HG03159 (cell line): ENCODE data around the gene BCAS1.
"Not testable (repeated sequence)": the region's sequence is repeated elsewhere in the genome, so short reads cannot be mapped to it uniquely, and the experiment has no call there.

ENCODE experiments used
- ATAC-seq: cut with Tn5 transposase; IDR thresholded peaks from one replicate; pipeline ENCODE4 v1.9.1; 2021; ENCODE audit warnings: mild to moderate bottlenecking, moderate library complexity; ENCODE audit not compliant: unreplicated experiment

Gene BCAS1

DNA sequence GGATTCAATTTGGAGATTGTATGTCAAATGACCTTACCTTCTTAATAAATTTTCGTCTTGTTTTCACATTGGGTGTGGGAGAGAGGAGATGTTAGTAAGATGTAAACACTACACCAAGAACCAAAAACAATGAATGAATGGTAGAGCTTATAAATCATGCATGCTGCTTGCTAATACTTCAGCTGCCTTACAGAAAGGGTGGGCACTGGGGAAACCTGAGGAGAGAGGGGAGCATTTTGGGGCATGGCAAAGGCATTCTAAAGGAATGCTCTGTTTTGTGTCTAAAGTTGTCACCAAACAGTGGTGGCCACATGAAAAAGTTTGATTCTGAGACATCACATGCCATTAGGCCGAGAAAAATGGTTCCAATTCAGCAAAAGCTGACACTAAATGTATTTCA is 80.4 kb downstream of the BCAS1 start:
- ATAC-seq = no peak

DNA sequence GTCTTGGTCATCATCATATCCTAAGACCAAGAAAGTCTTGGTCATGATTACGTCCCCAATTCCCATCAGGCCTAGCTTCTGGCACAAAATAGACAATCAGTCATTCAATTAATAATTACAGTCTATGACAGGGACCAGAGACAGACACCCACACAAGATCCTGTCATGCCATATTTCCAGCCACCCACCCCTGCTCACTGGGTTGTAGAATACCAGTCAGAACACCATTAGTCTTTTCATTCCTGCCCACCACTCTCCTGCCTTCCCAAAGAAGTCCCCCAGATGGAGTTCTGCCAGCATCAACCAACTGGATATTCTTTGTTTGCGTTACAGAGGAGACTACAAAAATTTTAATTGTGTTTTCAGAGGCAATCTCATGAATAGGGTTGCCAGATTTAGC is 81.0 kb downstream of the BCAS1 start:
- no peak for ATAC-seq

DNA sequence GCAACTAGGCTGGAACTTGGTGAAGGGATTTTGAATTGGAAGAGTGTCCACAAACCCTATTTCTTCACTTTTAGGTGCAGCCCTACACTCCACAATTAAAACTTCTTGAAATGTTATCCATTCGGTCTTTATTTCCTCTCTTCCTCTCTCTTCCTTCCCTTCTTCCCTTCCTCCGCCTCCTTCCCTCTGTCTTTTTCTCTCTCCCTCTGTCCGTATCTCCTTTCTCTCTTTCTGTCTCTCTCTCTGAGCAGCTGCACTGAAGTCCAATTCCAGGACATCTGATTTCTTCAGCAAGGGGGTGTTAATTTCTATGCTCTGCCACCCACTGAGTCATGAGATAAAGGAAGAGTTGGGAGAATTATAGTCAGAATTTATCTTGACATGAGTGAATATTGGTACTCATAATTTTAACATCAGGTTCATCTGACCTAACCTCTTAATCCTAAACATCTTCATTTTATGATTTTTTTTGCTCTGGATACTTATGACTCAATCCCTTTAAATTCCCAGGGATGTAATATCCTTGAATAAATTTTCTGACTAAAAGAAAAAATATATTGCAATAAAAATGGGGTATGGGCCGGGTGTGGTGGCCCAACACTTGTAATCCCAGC is 84.2 kb downstream of the BCAS1 start:
- no peak for ATAC-seq

DNA sequence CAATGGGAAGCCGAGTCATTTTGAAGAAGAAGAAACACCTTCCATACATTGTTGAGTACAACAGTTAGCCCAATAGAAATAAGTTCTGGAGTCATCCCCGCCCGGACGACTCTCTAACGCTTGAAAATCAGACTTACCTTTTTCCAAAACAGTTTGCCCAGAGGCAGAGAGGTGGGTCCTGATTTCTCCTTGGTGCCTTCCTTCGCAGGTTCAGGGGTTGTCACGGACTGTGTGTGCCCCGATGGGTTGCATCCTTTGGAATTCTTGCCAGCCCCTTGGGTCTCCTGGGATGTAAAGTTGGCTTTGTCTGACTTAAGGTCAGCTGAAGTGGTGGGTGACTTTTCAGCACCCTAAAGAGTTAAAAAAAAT is 85.3 kb downstream of the BCAS1 start:
- no peak for ATAC-seq

DNA sequence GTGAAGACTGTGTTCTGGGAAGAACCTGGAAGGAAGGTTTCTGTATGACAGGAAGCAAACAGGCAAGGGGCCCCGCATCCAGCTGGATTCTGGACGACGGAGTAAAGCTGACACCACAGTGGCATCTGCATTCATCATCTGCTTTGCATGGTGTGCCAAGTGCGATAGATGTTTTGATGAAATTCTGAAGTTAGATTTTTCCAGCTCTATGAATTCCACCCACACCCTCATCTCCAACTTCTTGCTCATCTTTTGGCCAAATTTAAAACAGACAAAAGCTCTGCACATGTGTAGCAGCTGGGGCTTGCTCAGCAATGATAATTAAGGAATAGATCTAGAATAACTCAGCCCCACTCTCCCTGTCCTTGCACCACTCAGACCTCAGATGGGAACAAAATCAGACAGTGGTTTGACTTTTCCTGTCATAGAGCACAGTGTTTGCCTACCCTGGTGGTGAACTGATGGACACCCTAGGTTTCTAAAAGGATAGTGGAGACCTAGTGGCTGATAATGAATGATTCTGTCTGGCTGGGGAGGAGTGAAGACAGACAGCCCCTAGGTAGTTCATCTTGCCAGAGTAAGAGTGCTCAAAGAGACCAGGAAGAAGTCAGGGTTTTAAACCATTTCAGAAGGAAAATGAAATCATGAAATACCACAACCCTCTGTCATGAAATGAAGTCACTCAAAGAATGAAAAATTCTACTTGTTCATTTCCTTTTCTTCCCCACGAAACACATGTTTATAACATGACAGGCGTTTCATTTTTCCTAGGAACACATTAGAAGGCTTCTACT is 85.8 kb downstream of the BCAS1 start:
- no peak for ATAC-seq

DNA sequence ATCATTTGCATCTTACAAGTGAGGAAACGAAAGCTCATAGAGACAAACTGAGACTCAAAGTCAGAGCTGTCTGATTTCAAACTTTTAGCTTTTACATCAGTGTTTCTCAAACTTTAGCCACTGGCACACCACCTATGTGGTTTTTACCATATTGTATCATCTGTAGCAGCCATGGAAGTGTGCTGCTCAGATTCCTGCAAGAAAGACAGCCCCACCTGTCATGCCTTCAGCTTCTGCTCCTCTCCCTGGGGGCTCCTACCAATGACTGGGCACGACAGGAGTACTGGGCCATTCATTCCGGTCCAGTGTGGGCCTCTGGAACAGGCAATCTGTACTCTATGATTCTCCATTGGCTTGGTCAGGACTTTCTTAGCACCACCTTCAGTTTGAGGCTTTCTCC is 87.0 kb downstream of the BCAS1 start:
- ATAC-seq = no peak

DNA sequence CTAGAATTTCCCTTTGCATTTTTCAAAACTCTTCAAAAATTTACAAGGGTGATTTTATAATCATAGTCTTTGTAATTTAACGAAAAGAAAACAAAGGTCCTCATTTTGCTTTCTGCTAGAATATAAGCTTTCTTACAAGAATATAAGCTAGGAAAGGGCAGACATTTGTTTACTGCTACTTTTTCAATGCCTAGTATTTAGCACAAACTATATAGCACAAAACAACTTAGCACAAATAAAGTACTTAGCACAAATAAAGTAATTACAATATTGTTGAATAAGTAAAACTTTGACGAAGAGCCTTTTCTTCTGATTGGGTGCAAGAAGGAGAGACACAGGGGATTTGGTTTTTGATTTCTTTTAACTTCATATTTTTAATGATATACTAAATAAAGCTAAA is 87.8 kb downstream of the BCAS1 start:
- ATAC-seq = no peak

DNA sequence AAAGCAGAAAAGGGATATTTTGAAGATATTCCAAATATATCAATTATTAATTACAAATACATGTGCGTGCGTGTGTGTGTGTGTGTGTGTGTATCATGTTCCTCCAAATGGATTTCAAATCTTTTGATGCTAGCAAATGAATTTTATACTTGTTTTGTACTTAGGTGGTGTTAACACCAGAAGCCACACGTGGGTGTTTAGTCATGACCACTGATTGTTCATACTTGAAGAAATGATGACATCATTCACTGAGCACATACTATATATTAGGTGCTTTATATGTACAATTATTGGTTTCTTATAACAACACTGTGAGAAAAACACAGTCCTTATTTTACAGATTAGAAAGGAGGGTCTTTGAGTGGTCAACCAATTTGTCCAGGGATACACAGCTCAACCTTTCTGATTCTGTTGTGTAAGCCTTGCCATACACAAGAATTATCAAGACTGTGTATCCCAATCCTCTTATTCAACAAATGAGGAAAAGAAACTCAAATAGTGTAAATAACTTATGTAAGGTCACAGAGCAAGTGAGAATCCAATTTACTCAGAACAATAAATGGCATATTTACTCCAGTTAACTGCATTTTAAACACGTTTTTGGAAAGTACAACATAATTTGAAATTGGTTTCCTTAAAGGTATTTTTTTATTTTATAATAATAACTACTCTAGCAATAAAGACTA is 88.5 kb downstream of the BCAS1 start:
- ATAC-seq = no peak

DNA sequence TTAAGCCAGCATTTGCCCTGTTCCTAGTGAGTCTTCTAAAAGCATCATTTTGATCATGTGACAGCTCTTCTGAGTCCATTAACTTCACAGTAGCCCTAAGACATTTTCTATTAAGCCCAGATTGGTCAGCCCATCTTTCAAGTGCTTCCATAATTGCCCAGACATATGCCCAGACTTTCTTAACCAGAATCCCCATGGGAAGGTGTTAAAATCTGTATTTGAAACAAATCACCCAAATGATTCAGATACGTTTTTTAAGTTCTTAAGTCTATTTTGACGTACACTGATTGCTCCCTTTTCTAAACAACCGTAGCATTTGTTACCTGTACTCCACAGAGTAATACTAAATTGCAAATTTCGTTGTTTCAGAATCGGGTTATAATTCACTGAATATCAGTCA is 89.3 kb downstream of the BCAS1 start:
- ATAC-seq = no peak

DNA sequence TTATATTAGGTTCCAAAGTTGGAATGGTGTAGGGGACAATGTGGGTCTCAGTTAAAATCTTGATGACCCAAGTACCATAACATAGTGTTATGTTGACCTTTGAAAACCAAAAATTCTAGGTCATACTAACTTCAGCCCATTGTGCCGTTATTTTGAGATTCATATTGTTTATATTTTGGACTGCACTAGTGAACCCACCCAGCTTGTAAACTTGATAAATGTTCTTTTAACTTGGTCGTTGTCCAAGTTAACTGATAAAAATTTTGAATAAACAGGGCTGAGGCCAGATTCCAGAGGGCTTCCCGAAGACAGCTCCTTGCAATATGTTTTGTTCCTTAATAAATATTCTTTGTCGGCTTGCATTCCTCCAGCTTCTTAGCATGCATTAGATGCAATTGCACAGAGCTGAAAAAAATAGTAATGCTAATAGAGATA is 90.3 kb downstream of the BCAS1 start:
- no peak for ATAC-seq

DNA sequence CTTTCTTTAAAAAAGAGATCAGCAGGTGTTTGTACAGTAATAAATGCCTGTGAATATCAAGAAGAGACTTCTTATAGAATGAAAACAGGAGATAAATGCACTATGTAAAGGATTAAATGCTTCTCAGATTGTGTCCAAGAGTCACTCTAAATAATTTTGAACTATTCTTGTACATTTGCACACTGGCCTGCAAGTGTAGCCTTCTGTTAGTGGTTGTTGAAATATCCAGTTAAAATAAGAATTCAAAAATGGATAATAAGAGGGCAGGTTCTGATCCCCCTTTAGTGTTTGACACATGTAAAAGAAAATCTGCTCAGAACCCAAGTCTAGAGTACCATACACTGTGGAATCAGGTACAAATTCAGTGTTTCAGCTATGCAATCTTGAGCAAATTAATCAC is 91.9 kb downstream of the BCAS1 start:
- ATAC-seq = no peak

DNA sequence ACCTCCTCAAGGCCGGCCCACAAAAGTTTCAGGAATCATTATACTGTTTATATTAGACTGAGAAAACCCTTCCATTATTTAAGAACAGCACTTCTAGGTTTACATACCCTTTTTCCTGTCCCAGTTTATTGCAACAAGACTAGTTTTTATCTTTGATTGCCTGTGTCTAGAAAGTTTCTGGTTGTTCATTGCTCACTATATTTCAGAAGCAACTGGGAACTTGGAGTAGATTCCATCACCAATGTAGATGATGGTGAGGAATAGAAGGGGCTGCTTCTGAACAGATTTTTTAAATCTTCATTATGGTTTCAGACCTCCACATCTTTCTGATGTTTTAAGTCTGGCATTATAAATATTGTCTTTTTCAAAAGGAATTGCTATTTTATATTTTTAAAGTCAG is 93.0 kb downstream of the BCAS1 start:
- ATAC-seq = no peak

DNA sequence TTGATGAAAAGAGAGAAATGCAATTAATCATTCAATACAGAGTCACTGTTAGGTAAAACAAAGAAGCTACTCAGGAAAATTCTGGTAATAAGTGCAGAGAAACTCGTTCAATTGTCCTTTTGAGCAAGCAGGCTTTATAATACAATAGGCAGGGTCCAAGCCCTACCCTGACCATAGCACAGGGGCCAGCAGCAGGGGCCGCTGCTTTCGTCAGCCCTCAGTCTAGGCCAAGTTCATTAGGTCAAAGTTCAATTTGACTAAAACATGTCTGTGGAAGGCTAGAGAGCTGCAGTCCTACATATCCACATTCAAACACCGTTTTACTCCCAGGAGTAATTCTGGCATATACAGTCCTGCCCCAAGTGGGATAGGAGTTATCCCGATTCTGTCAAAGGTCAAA is 94.6 kb downstream of the BCAS1 start:
- no peak for ATAC-seq

DNA sequence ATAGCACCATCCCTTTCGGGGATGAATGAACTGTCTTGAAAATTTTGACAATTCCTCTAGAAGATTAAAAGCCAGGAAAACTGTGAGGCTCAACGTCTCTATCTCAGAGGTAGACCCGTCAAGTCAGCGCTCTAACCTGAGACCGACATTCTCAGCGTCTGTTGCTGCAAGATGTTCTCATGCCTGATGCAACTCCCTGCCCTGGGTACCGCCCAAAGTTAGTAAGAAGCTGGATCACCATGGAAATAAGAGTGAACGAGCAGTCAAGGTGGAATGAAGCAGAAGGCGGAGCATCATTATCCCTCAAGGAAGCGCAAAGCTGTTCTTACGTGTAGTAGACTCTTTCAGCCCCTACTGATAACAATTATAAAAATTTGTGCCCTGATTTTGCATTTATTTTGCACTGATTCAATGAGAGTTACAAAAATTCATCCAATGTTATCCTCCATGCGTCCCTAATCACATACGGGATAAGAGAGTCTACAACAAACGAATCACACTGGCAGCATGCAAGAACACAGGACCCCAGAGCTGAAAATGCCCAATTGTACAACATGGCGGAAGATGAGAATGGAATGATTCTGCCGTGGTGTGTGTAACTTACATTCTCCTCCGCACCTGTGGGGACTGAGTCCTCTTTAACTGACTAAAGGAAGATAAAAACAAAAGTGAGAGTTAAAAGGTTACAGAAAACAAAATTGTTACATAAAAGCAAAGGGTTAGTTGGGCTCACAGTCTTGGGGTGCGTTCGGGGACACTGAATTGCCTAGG is 95.4 kb downstream of the BCAS1 start:
- ATAC-seq = no peak

DNA sequence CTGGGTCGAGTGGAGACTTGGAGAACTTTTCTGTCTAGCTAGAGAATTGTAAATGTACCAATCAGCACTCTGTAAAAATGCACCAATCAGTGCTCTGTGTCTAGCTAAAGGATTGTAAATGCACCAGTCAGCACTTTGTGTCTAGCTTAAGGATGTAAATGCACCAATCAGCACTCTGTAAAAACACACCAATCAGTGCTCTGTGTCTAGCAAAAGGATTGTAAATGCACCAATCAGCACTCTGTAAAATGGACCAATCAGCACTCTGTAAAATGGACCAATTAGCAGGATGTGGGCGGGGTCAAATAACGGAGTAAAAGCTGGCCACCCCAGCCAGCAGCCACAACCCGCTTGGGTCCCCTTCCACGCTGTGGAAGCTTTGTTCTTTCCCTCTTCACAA is 96.5 kb downstream of the BCAS1 start:
- ATAC-seq = not testable (repeated sequence)

DNA sequence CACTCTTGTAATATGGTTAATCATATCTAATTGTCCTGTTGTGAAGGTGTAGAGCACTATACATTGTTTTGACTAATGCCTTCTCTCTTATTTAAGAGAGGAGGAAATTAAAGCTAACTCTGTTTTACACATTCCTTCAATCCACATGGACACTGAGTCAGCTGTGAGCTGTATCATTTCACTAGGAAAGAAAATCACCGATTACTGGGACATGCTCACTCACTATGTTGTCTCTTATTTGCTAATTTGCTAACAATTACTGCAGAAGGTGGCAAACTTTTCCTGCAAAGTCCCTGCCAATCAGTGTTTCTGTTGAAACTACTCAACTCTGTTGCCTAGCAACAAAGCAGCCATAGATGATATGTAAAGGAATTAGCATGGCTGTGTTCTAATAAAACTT is 98.2 kb downstream of the BCAS1 start:
- ATAC-seq = no peak

DNA sequence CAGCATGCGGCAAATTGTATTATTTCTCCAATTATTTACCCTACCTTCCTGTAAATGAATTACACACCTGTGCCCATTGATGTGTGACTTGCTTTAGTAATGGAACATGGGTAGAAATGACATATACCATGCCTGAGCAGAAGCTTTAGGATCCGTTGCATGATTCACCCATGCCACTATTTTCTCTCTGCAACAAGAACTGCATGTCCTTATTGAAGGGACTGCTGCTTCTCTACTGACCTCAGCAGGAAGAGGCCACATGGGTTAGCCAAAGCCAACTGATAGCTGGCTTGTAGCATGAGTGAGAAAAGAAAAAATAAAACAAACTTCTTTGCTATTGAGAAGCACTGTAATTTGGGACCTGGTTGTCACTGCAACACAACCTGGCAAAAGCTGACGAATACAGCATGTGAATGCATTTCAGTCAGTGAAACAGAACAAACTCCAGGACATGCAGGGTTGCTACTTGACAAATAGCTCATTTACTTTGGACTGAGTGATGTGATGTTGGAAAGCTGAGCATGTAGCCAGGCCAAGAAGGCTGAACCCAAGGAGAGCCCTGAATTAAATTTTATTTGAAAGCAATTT is 99.2 kb downstream of the BCAS1 start:
- ATAC-seq = no peak

DNA sequence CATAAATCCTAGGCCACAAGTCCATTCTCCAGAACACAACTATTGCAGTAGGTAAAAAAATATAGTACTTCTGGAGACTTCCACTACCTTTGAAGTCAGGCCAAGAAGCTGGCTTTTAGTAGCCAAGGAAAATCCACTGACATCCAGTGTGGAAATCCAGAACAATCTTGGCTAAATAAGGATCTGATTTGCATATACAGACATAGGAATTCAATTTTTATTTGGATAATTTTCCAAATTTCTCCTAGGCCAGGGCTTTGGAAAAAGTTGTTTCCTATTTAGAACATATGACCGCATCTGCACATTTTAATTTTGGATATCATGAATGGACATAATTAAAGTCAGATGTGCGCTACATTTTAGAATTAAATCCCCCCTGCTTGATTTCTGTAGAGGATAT is 100.2 kb downstream of the BCAS1 start:
- no peak for ATAC-seq

DNA sequence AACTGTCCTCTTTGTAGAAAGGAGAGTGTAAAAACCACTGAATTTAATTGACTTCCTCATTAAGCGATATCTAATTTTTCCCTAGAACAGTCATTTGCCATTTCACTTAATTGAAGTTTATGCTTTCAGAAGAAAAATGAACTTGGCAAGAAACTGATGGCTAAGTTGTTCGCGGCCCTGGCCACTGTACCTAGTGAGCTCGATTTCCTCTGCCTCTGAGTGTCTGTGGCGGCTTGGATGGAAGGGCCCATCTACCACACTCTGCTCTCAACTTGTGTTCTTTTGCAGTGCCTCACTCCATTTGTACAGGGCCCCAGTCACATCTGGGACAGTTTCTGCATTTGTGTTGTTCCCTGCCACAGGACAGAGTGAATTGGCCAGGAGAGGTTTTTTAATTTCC is 102.9 kb downstream of the BCAS1 start:
- no peak for ATAC-seq

DNA sequence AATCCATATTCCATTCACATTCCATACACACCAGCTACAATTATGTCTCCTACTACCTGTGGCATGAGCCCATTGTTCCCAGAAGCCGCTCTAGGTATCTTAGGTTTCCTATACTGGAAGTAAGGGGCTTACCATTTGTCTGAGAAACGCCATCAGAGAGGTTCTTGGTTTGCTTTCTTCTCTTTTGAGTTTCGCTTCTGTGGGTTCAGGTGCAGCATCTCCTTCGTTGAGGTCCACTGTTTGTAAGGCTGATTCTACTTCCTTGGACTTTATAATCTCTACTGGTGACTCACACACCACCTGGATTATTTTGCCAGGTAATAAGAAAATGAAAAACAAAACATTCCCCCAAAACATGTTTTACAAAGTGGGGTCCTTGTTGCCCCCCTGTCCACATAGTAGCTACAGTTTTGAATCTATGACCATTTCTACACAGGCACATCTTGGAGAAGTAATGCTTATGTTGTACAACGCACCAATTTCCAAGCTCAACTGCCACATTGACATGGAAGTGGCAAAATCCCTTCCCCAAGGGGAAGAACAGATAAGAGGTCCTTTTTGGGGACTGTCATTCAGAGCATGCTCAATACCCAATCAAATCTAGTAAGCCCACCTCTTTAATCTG is 103.5 kb downstream of the BCAS1 start:
- ATAC-seq = no peak
